Activated CD4-positive, alpha-beta T cell treated with anti-CD3 and anti-CD28 coated beads, Interleukin-2, Interleukin-4, amounts not matched to agents 100 ng/mL and 50 ng/mL, durations not matched to agents 16 hours and 8 hours (primary cell): ENCODE results near the gene LGR4.
"Not testable (repeated sequence)": the region's sequence is repeated elsewhere in the genome, so short reads cannot be mapped to it uniquely, and the experiment has no call there.

Experiments
- DNase-seq: peaks from one replicate; pipeline ENCODE4 v3.0.0-alpha.2; 2020; ENCODE audit warnings: low spot score

The LGR4 gene

DNA sequence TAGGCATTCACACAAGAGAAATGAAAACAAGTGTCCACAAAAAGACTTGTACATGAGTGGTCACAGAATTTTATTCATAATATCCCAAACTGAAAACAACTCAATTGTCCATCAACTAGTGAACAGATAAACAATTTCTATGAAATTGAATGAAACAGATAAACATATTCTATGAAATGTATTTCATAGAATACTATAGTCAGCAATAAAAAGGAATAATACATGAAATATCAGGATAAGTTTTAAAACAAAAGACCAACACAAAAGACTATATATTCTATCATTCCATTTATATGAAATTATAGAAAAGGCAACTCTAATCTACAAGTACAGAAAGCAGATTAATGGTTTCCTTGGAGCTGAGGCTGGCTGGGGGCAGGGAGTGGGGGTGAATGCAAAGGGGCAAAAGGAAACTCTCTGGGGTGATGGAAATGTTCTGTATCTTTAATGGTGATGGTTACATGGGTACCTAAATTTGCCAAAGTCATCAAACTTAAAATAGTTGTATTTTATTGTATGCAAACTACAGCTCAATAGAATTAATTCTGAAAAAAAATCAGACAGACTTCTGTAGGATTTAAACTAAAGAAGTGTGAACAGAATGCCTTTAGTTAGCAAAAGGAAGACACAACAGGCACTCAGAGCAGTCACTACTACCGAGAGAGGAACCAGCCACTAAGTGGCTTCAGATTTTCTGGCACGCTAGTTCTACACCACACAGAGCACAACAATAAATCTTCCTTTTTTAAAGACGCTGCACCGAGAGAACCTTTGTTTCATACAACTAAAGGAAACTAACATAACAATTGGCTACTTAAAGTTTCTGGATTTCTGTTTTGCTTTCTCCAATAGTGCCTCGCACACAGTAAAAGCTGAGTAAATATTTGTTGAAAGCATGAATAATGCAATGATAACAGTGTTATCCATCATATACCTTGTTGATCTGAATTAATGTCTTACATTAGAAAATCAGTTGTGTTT is 124.9 kb downstream of the LGR4 start:
- DNase-seq: no peak

DNA sequence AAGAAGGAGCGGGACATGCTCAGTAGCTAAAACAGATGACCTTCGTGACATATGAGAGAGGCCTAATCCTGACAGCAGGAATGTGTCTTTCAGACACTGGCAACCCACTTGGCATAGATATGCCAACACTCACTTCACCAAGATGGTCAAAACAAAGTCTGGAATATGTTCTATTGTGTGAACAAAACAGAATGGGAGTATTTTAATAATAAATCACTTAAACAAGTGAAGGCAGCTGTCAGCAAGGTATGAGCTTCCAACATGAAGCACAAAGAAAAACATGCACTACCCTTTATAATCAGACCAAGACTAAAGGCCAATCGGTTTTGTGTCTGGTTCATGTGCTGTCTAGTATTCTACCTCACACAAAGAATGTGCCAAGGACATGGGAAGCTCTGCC is 132.6 kb downstream of the LGR4 start:
- no peak for DNase-seq

GRCh38 chr11:27334764-27335163 is 137.8 kb downstream of the LGR4 start:
- not testable (repeated sequence) for DNase-seq

- DNase-seq: no peak
Measured at GRCh38 chr11:27331981-27332380, 140.6 kb downstream of the LGR4 start.

DNA sequence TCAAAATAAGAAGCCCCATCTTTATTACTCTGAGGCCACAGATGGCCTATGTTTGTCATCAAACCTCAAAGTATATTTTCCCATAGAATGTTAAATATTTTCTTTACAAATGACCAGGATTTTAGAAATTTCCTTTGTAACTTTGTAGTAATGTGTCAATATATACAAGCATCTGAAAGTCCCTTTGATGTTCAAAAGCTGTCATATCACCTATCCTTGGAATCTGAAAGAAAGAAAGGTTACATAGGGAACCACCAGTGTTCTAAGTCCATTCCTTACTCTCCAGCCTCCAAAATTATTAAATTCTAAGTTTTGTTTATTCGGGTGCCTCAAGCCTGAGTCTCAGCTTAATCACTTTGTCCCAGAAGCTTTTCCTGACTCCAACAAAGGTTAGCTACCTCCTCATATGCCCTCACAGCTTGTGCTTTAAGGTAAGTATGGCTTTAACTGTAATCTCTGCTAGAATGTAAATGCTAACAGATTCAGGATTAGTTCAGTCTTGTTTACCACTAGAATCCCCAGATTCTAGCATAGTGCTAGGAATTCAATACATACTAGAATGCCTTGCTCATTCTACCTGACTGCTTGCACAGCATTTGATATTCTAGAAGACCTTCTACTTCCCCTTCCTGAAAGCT is 141.8 kb downstream of the LGR4 start:
- DNase-seq: no peak

- DNase-seq: no peak
Measured at GRCh38 chr11:27329867-27330632, 142.5 kb downstream of the LGR4 start.

- no peak for DNase-seq
Measured at GRCh38 chr11:27328614-27329013, 144.0 kb downstream of the LGR4 start.

DNA sequence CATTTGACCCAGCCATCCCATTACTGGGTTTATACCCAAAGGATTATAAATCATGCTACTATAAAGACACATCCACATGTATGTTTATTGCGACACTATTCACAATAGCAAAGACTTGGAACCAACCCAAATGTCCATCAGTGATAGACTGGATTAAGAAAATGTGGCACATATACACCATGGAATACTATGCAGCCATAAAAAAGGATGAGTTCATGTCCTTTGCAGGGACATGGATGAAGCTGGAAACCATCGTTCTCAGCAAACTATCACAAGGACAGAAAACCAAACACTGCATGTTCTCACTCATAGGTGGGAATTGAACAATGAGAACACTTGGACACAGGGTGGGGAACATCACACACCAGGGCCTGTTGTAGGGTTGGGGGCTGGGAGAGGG is 145.5 kb downstream of the LGR4 start:
- DNase-seq: not testable (repeated sequence)

- DNase-seq: not testable (repeated sequence)
Measured at GRCh38 chr11:27322196-27322595, 150.4 kb downstream of the LGR4 start.

GRCh38 chr11:27321340-27321739 is 151.2 kb downstream of the LGR4 start:
- not testable (repeated sequence) for DNase-seq

GRCh38 chr11:27319072-27319471 is 153.5 kb downstream of the LGR4 start:
- DNase-seq: peak; percentile 73

GRCh38 chr11:27317751-27318150 is 154.8 kb downstream of the LGR4 start:
- DNase-seq: no peak
